ENCODE data around the gene SLIT1.

SLIT1 gene

GRCh38 chr10:97136756-97137155 lies 49.0 kb downstream of the SLIT1 start:
- DNase-seq, result no peak

DNA sequence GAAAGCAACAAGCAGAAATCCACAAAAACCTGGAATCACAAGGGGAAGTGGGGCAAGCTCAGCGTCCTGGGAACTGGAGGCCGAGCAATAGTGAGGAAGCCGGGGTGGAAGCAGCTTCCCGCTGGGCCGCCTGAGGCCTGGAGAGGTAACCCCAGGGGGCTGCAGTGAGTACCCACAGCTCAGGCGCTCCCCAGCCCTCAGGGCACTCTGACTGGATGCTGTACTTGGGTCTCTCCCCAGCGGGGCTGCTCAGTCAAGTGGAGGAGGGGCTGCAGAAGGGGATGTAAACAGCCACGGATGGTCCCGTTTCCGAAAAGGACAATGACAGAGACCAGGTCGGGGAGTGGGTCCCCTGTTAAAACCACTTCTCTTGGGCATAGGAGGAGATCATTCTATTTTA lies 50.3 kb downstream of the SLIT1 start:
- no peak for DNase-seq

DNA sequence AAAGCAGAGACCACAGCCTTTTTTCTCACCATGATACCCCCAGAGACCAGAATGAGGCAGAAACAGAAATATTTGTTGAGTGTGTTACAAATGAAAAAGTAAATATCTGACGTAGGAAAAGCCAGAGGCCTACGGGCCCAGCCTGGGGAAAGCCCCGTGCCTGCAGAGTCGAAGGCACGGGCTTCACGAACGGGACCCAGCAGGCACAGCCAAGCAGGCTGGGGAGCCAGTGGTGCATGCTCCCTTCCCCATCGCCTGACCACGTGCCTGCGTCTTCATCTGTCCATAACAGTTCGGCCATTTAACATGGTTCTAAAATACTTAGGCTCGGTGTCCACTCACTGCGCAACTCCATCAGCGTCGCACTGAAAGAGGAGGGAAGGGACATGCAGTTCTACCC lies 50.8 kb downstream of the SLIT1 start:
- DNase-seq, result no peak

GRCh38 chr10:97134110-97134509 lies 51.6 kb downstream of the SLIT1 start:
- DNase-seq, result no peak

DNA sequence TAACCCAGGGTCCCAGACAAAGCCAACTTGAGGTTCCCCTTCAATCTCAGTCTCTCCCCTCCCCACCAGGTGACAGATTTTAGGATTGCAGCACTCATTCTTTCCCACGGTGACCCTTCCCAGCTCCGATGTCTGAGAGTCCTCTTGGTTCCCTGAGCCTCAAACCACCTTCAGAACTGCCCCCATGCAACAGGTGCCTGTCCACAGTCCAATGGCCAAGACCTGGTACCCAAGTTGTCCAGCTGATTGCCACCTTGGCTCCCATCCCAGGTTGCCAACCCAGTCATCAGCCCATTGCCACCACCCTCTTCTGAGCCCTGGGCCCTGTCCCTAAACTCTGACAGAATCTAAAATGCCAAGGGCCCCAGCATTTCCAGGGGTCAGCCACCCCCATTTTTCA lies 53.5 kb downstream of the SLIT1 start:
- no peak for DNase-seq

DNA sequence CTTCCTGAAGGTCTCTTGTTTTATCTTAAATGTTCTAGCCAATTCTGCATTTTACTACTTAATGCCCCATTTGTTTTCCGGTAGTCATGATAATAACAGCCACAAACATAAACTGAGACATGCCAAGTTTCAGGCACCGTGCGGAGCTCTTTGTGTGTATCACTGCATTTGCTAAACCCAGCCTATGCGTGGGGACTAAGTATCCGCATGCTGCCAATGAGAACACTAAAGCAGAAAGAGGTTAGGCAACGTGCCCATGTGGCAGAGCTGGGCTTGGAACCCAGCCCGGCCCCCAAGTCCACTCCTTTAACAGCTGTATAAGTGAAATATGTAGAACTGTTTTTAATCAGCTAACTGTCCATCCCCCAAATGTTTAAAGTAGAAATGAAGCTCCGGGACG lies 54.1 kb downstream of the SLIT1 start:
- no peak for DNase-seq

- DNase-seq, result no peak
These were observed 54.6 kb downstream of the SLIT1 start for GRCh38 chr10:97131181-97131628.

- no peak for DNase-seq
These were observed 56.1 kb downstream of the SLIT1 start for GRCh38 chr10:97129666-97130065.

GRCh38 chr10:97128516-97129154 lies 57.1 kb downstream of the SLIT1 start:
- DNase-seq, result no peak

DNA sequence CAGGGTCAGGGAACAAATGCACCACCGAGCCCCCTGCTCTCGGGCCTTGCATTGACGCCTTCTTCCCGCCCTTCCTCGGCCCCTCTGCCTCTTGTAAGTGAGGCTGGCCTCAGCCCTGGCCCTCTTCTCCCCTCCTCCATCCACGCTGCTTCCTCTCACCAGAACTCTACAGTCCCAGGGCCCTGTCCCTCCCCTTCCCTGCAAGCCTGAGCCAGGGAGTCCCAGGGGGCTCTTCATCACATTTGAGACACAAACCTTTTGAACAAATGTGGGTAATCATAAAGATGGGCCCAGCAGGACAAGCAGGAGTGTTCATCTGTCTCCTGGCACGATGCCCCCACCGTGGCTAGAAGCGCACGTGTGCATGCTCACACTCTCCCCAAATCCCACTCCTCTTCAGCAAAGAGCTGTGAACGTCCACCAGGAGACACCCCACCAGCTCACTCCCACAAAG lies 57.7 kb downstream of the SLIT1 start:
- DNase-seq, result no peak

GRCh38 chr10:97127509-97127908 lies 58.2 kb downstream of the SLIT1 start:
- DNase-seq, result no peak

DNA sequence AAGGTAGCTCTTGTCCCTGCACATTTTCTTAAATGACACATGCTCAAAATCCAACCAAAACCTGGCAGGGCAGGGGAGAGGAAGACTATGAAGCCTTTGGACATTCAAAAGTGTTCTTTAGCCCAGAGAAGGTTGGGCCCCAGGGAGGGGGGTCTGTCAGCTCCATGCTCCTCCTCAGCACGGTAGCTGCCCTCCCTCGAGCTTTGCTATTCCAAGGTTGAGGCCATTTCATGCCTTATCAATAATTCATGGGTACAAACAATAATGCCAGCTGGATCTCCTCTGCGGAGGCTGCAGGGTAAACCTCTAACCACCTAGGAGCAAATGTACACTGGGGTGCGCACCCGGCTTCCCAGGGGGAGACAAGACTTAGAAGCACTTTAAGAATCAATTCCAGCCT lies 61.5 kb downstream of the SLIT1 start:
- no peak for DNase-seq

DNA sequence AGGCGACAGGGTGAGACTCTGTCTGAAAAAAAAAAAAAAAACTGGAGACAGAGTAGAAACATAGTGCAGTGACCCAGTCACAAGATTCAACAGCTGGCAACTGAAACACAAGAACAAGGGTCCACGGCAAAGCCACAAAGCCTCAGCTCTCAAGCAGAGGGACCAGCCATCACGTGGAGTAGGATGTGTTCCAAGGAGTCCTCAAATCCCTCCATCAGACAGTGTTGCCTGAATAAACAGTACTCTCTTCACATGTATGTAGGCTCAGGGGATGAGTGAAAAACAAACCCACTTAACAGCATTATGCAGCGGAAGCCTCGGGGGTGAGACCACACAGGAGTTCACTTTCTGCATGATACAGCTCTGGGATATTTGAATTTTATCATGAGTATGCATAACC lies 62.0 kb downstream of the SLIT1 start:
- DNase-seq, result no peak

DNA sequence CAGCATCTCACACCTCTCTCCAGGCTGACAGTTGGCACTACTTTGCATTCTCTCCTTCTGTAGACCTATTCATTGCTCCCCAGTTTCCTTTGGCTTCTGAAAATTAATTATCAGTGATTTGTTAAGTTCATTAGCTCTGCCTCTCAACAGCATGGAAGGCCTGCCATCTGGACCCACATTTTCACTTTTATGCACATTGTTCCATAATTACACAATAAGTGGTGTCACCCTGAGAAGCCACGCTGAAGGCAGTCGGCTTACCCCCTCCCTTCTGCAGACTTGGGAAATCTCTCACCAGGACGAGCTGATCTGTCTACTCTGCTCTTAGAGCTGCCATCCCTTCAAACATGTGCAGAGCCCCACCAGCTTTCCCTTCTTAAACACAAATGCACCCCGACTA lies 64.7 kb downstream of the SLIT1 start:
- no peak for DNase-seq

DNA sequence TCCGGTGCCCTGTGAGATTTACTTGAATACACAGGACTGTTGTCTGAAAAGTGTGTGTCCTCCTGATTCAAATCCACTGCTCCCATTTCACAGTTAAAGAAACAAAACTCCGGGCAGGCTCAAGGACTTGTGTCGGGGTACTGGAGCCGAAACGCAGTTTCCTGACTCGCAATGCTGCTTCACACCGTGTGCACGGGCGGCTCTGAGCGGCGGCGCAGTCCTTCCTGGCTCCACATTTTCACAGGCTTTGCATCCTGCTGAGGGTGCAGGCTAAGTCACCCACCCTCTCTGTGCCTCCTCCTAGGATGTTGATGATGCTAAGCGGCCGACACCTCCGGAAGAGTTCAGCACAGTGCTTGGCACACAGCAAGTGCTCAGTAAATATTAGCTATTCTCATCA lies 65.4 kb downstream of the SLIT1 start:
- no peak for DNase-seq

DNA sequence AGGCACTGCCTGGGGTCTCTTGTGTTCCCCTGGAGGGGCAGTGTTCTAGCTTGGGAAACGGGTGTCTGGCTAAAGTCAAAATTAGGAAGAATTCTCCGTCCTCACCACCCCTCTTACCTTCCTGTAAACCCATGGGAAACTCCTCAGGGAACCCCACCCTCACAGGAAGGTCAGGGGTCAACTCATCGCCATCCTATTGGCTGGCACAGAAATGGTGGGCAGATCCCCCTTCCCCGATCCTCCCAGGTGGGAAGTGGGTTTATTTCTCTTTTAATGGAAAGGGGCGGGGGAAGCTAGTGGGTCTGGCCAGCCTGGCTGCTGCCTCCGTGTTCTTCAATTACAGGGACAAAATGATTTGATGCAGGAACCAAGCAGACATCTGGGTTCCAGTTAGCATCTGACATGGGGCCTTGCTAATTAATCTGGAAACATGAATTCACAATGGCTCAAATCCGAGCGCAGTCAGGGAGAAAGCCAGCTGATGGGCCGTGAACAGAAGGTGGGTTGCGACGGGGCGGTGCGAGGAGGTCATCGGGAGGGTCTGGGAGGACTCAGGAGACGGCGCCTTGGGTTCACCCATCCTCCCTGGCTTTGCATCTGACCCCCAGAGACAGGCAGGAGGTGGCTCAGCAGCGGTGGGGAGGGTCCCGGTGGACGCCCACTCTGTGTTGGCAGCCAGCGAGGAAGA lies 66.6 kb downstream of the SLIT1 start:
- no peak for DNase-seq

DNA sequence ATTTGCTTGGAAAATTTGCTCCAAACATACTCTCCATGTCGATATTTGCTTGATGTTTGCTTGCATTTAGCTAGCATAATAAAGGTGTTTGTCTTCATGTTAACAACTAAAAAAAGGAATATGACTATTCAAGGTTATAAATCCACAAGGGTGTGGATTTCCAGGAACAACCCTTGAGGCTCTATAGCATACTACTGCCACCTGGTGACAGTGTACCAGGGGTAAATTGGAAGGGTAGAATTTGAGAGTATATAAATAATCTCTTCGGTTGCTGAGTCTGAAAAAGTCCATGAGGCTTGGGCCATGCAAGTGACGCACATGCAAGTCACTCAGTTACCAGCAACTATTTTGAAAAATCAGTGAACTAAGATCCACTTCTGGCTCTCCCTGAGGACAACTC lies 68.4 kb downstream of the SLIT1 start:
- DNase-seq, result no peak

GRCh38 chr10:97116462-97117162 lies 69.1 kb downstream of the SLIT1 start:
- DNase-seq, result no peak

DNA sequence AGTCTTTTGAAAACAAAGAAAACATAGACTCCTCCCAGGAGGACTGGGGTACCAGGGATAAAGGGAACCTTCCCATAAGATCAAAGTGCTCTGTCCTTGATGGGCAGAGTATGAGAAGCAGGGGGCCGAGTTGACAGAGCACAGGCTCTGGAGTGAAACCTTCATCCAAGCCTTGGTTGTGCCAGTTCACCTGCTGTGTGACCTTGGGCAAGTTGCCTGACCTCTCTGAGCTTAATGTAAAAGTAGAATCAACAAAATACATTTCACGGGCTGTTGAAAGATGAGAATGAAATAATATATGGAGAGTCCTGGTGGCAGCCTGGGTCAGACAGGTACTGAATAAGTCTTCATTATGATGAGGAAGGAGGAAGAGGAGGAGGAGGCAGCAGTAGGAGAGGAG lies 69.9 kb downstream of the SLIT1 start:
- no peak for DNase-seq

GRCh38 chr10:97111615-97112014 lies 74.1 kb downstream of the SLIT1 start:
- no peak for DNase-seq

- no peak for DNase-seq
These were observed 76.2 kb downstream of the SLIT1 start for GRCh38 chr10:97109547-97109946.

GRCh38 chr10:97107551-97107950 lies 78.2 kb downstream of the SLIT1 start:
- no peak for DNase-seq

DNA sequence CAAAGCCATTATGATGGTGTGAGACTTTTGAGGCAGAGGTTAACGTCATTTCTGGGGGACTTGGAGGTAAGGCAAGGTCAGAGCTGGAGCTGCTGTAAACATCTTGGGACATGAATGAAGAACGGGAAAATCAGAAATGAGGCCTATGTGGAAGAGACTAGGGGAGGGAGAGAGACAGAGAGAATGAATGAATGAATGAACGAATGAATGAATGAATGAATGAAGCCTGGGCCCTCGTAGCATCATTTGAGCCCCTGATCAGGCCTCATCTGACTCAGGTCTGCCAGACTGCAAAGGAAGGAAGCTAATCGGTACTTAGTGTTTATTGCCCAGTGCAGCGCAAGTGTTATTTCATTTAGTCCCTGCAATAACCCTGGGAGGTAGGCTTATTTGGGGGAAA lies 79.6 kb downstream of the SLIT1 start:
- DNase-seq, result no peak

GRCh38 chr10:97105303-97105702 lies 80.5 kb downstream of the SLIT1 start:
- no peak for DNase-seq

All from DMS 273 treated with DMSO at 0.1 percent for 48 hours (cell line).